Measurements from ENCODE around the gene MDFIC. TPM values are rescaled to one million over a fixed set of nuclear protein-coding genes. Genes with fewer than 3 reads are reported as not detected.

MDFIC gene
- total RNA-seq, 2 experiments from 2014 or later: 58.0 to 84.1 TPM

DNA sequence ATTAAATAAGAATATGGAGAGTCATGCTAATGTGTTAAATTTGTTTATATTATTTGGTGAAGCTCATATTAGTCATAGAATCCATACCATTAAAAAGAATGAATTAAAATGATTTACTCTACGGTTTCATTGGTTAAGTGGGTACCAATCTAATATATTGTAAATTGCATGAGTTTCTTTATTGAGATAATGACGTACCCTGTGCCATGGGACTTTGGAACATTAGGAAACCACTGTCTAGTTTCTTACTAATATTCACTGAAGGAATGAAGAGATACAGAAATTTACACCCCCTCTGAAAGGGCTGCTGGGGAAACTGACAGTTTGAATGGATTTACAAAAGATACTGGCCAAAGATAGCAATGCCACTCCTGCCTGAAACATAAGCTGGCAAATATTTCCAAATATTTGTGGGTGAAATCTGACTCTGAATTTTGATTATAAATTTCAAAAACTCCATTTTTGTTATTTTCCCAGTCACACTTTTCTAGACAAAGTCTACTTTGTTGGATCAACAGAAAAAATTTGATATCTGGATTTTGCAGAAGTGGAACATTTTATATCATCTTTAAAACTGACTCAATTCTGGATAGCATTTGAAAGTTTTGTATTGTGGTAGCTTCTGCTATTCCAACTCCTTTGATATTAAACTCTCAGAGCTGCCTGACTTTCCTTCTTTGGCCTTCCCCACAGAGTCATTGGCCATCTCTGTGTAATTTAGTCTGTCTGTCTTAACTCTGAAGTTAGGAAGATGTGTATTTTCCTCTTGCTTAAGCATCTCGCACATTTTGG lies 22.3 kb downstream of the MDFIC start:
- CTCF ChIA-PET: interaction anchor here (0.8 kb wide), 1 partner anchor 14 kb away, joined by 3 read pairs; no protein-coding TSS in a partner anchor

DNA sequence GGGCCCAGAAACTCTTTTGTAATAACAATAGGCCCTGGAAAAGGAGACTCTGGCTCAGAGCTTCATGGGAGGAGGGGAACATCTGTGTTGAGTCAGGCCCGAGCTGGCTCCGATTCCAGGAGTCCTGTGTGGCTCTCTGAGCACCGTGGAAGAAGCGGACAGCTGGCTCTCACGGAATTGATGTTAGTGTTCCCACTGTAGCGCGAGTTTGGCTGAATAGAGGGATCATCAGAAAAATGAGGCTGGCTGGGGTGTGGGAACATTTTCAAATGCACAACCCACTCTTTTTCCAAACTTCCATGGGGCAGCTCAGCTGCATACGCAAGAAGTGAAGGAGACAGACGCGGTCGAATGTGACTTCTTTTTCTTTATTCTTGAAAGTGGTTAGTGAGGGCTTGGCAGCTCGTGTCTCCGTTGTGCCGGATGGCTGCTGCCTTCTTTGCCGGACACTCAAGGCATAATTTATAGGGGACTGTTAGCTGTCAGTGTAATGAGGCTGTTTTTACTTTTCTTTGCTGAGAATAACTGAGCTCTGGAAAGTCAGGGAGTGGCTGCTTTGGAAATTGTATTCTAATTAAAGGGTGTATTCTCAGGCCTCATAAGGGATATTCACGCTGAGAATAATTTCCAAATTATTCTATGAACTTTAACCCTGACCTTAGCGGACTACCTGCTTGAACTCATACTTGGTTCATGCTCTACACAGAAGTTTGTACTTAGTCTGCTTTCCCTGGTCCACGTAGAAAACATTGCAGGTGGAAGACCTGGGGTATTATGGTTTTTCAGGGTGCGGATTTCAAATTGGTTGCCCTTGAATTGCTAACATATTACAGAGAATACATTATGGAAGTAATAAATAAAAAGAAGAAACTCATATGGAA lies 23.1 kb downstream of the MDFIC start:
- ATAC-seq: no peak
- Mint-ChIP-seq H3K27me3 (no peaks in the 10 kb centered on the region), H3K36me3 (peaks cover 78% of the 10 kb centered on the region), H3K9me3 (ENCODE audit: low read depth) (peaks cover 3% of the 10 kb centered on the region), H3K4me3 (no peak overlapping the region), H3K4me1 (peaks cover 45% of the 10 kb centered on the region), H3K27ac (no peak overlapping the region)
- CTCF ChIA-PET: no interaction called here
- no peak for DNase-seq

More for the DNA sequence above, 22.3 kb downstream of the MDFIC start:
- Mint-ChIP-seq H3K4me1 (peaks cover 39% of the 10 kb centered on the region), H3K27me3 (no peaks in the 10 kb centered on the region), H3K27ac (no peak overlapping the region), H3K9me3 (ENCODE audit: low read depth) (peaks cover 3% of the 10 kb centered on the region), H3K36me3 (peaks cover 74% of the 10 kb centered on the region), H3K4me3 (no peak overlapping the region)
- DNase-seq (no peak), ATAC-seq (no peak)

- H3K4me1 Mint-ChIP-seq: peaks cover 29% of the 10 kb centered on the region
- peak overlapping the region; percentile 35 for H3K27ac Mint-ChIP-seq
- no peaks in the 10 kb centered on the region for H3K27me3 Mint-ChIP-seq
- DNase-seq (no peak), ATAC-seq (no peak)
- no peaks in the 10 kb centered on the region for H3K9me3 Mint-ChIP-seq (ENCODE audit: low read depth)
- CTCF ChIA-PET: no interaction called here
- H3K4me3 Mint-ChIP-seq: peak overlapping the region; percentile 12
- peaks cover 51% of the 10 kb centered on the region for H3K36me3 Mint-ChIP-seq
These were observed 27.3 kb downstream of the MDFIC start for GRCh38 chr7:114949231-114949630.

DNA sequence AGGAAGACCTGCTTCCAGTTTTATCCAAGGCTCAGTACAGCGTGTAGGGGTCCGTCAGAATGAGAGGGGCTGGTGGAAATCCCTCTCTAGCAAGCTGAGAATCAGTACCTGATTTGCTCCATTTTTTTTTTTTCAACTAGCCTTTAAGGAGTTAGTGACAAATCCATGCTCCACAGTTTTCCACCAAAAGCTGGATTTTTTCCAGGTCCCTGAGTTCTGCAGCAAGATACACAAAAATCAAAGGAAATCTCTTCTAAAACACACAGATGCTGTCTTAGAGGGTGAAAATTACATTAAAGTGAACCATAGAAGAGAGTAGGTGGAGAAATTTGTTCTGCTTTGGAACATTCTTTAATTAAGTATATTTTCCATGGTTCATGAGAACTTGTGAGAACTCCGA lies 30.4 kb downstream of the MDFIC start:
- H3K36me3 Mint-ChIP-seq: peaks cover 42% of the 10 kb centered on the region

DNA sequence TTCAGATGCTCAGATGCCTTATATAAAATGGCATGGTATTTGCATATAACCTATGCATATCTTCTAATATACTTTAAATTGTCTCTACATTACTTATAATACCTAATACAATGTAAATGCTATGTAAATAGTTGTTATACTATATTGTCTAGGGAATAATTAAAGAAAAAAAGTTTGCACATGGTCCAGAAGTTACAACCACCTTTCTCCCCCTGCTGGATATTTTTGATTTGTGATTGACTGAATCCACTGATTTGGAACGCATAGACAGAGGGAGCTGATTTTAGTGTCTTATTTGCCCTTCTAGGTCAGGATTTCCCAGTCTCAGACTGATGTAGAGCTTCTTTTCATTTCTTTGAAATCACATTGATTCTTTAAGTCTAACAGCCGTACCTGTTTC lies 31.8 kb downstream of the MDFIC start:
- ATAC-seq: no peak
- CTCF ChIA-PET: no interaction called here
- Mint-ChIP-seq H3K4me1 (peaks cover 26% of the 10 kb centered on the region), H3K27ac (no peak overlapping the region), H3K9me3 (ENCODE audit: low read depth) (no peaks in the 10 kb centered on the region), H3K27me3 (no peaks in the 10 kb centered on the region), H3K36me3 (peaks cover 35% of the 10 kb centered on the region), H3K4me3 (no peak overlapping the region)
- DNase-seq: no peak

More for the DNA sequence above, 30.4 kb downstream of the MDFIC start:
- Mint-ChIP-seq H3K27ac (no peak overlapping the region), H3K27me3 (no peaks in the 10 kb centered on the region), H3K9me3 (ENCODE audit: low read depth) (no peaks in the 10 kb centered on the region), H3K4me3 (no peak overlapping the region), H3K4me1 (peaks cover 34% of the 10 kb centered on the region)
- no peak for DNase-seq
- CTCF ChIA-PET: no interaction called here
- ATAC-seq: no peak

DNA sequence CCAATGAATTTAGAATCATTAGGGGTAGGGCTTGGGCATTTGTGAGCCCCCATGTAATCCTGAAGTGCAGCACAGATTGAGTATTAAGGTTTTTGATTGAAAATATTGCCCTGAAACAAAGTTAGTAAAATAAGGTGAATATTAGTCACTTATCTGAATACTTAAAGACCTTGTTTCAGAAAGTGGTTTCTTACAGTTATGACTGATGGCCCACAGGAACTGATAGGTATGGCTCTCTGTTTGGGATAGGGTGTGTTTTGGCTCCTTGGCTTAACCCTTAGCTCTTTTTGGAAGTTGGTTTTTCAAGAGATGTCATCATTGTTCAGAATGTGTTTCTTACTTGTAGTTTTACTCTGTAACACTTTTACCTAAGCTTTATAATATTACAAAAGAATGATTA lies 34.8 kb downstream of the MDFIC start:
- DNase-seq (no peak), ATAC-seq (no peak)
- CTCF ChIA-PET: no interaction called here
- no peak overlapping the region for H3K27ac Mint-ChIP-seq
- H3K27me3 Mint-ChIP-seq: no peaks in the 10 kb centered on the region
- peaks cover 39% of the 10 kb centered on the region for H3K36me3 Mint-ChIP-seq
- no peaks in the 10 kb centered on the region for H3K9me3 Mint-ChIP-seq (ENCODE audit: low read depth)
- peaks cover 17% of the 10 kb centered on the region for H3K4me1 Mint-ChIP-seq
- no peak overlapping the region for H3K4me3 Mint-ChIP-seq

DNA sequence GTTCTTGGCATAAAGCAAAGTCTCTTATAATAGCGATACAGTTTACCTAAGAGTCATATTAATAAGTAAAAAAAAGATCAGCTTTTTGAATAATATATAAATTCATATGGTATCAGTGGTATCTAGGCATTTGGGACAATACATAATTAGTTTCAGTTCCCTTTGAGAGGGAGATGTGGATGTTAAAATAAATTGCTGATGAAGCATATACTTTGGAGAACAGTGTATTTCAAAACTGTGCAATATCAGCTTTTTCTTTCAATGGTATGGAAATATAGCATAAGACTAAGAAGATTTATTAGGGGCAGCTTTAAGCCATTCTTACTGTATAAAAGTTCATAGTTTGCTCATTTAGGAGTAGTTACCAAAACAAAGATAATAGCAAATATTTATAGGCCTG lies 35.5 kb downstream of the MDFIC start:
- Mint-ChIP-seq H3K36me3 (peaks cover 43% of the 10 kb centered on the region), H3K27ac (no peak overlapping the region), H3K4me1 (peaks cover 21% of the 10 kb centered on the region), H3K27me3 (no peaks in the 10 kb centered on the region), H3K4me3 (no peak overlapping the region), H3K9me3 (ENCODE audit: low read depth) (no peaks in the 10 kb centered on the region)
- DNase-seq (no peak), ATAC-seq (no peak)
- CTCF ChIA-PET: interaction anchor here (1.0 kb wide), 1 partner anchor 90 kb away, joined by 3 read pairs; no protein-coding TSS in a partner anchor

- no peak overlapping the region for H3K4me3 Mint-ChIP-seq
- H3K36me3 Mint-ChIP-seq: peaks cover 40% of the 10 kb centered on the region
- no peak for DNase-seq
- H3K27ac Mint-ChIP-seq: no peak overlapping the region
- CTCF ChIA-PET: no interaction called here
- peaks cover 19% of the 10 kb centered on the region for H3K4me1 Mint-ChIP-seq
- ATAC-seq: peak; percentile 20
- H3K9me3 Mint-ChIP-seq (ENCODE audit: low read depth): no peaks in the 10 kb centered on the region
- H3K27me3 Mint-ChIP-seq: no peaks in the 10 kb centered on the region
These were observed 38.0 kb downstream of the MDFIC start for GRCh38 chr7:114959931-114960330.

GRCh38 chr7:114962441-114962840 lies 40.5 kb downstream of the MDFIC start:
- peaks cover 45% of the 10 kb centered on the region for H3K36me3 Mint-ChIP-seq

DNA sequence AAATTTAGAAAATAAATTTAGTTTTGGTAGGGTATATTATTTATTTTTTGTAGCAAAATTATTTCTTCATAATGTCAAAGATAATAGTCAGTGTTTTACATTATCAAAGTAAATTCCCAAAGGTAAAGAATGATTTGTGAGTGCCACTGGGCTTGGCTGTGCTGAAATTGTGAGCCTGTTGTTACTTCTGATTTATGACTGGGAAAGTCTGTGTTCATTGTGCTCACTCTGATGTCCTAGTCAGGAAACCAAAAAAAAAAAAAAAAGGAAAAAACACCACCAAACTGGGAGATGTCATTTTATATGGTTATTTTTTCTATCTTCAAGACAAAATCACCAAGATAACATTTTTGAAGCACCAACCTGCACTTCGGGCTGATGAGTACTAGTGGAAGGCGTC lies 44.3 kb downstream of the MDFIC start:
- Mint-ChIP-seq H3K9me3 (ENCODE audit: low read depth) (no peaks in the 10 kb centered on the region), H3K4me3 (no peak overlapping the region), H3K27me3 (no peaks in the 10 kb centered on the region), H3K27ac (no peak overlapping the region), H3K36me3 (peaks cover 34% of the 10 kb centered on the region), H3K4me1 (peaks cover 29% of the 10 kb centered on the region)
- CTCF ChIA-PET: interaction anchor here (1.1 kb wide), 1 partner anchor 22 kb away, joined by 3 read pairs; no protein-coding TSS in a partner anchor
- DNase-seq: no peak
- no peak for ATAC-seq

More at GRCh38 chr7:114962441-114962840, 40.5 kb downstream of the MDFIC start:
- CTCF ChIA-PET: no interaction called here
- peaks cover 20% of the 10 kb centered on the region for H3K4me1 Mint-ChIP-seq
- no peak overlapping the region for H3K4me3 Mint-ChIP-seq
- H3K27me3 Mint-ChIP-seq: no peaks in the 10 kb centered on the region
- DNase-seq: no peak
- no peak overlapping the region for H3K27ac Mint-ChIP-seq
- no peak for ATAC-seq
- no peaks in the 10 kb centered on the region for H3K9me3 Mint-ChIP-seq (ENCODE audit: low read depth)

- H3K27me3 Mint-ChIP-seq: no peaks in the 10 kb centered on the region
- no peaks in the 10 kb centered on the region for H3K9me3 Mint-ChIP-seq (ENCODE audit: low read depth)
- peaks cover 25% of the 10 kb centered on the region for H3K36me3 Mint-ChIP-seq
- no peak for DNase-seq
- no peak overlapping the region for H3K27ac Mint-ChIP-seq
- peaks cover 35% of the 10 kb centered on the region for H3K4me1 Mint-ChIP-seq
- CTCF ChIA-PET: no interaction called here
- H3K4me3 Mint-ChIP-seq: no peak overlapping the region
- no peak for ATAC-seq
These were observed 47.2 kb downstream of the MDFIC start for GRCh38 chr7:114969096-114969495.

GRCh38 chr7:114970308-114970707 lies 48.4 kb downstream of the MDFIC start:
- Mint-ChIP-seq H3K4me1 (peaks cover 36% of the 10 kb centered on the region), H3K27me3 (no peaks in the 10 kb centered on the region), H3K9me3 (ENCODE audit: low read depth) (no peaks in the 10 kb centered on the region), H3K36me3 (peaks cover 18% of the 10 kb centered on the region), H3K27ac (peak overlapping the region; percentile 59), H3K4me3 (peak overlapping the region; percentile 36)
- ATAC-seq: peak; percentile 71
- CTCF ChIA-PET: no interaction called here
- DNase-seq: no peak

DNA sequence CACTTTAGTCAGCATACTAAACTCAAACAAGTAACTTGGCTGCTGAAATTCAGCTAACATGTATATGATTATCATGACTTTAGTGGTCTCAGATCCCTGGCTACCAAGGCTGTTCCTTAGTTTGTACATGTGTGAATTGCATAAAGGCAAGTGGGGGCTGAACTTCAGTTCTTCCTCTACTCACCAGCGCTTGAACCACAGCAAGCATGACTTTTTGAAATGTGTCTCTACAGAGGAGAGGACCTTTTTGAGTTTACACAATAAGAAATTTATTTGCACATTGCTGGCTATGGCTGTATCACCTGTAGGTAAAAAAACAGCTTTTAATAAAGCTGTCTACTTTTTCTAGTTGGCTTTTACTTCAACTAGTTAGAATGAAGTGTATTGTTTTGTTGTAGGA lies 48.8 kb downstream of the MDFIC start:
- Mint-ChIP-seq H3K27me3 (no peaks in the 10 kb centered on the region), H3K9me3 (ENCODE audit: low read depth) (no peaks in the 10 kb centered on the region), H3K36me3 (peaks cover 16% of the 10 kb centered on the region), H3K4me1 (peaks cover 36% of the 10 kb centered on the region), H3K27ac (peak overlapping the region; percentile 59), H3K4me3 (peak overlapping the region; percentile 36)
- ATAC-seq: peak; percentile 29
- CTCF ChIA-PET: no interaction called here
- no peak for DNase-seq

All from activated CD8-positive, alpha-beta memory T cell treated with anti-CD3 and anti-CD28 coated beads, Interleukin-2, amount 10 ng/mL, durations not matched to agents 7 days and 5 days (primary cell).